Thoracic aorta (tissue), 2 donors: ENCODE measurements around the gene BPIFB2. TPM values are rescaled to one million over a fixed set of nuclear protein-coding genes. Genes with fewer than 3 reads are reported as not detected.

Experiments
- ATAC-seq: fragments of 150-250 bp; one replicate; pipeline ENCODE4 v1.8.0; 2017; ENCODE audit warnings: low read depth; ENCODE audit not compliant: insufficient number of reproducible peaks, low FRiP score
- DNase-seq: peaks from one replicate; pipeline ENCODE4 v3.0.0-alpha.2; 2020; ENCODE audit warnings: low spot score
- H3K27ac ChIP-seq, 2 donors: fragments of 200-600 bp; sonication (generic); 1 replicate in 1 of 2; 2 replicates in 1 of 2; pipeline ENCODE4 v1.5.1; 2016; ENCODE audit warnings: mild to moderate bottlenecking in 2 of 2, moderate library complexity in 2 of 2
- H3K27me3 ChIP-seq: fragments of 200-600 bp; sonication (generic); replicated peaks from 2 replicates; pipeline ENCODE4 v1.6.0; 2016; ENCODE audit warnings: mild to moderate bottlenecking; ENCODE audit not compliant: insufficient read depth
- H3K36me3 ChIP-seq: fragments of 200-600 bp; sonication (generic); one replicate; pipeline ENCODE4 v1.5.1; 2016
- H3K4me1 ChIP-seq, 2 donors: fragments of 200-600 bp; sonication (generic); 1 replicate in 1 of 2; 2 replicates in 1 of 2; pipeline versions ENCODE4 v1.5.1 to v1.6.0; 2016; ENCODE audit warnings: low read depth in 2 of 2, mild to moderate bottlenecking in 1 of 2; ENCODE audit not compliant: control insufficient read depth in 1 of 2
- H3K4me3 ChIP-seq: fragments of 200-600 bp; sonication (generic); 2 replicates; pipeline ENCODE4 v1.5.1; 2016; ENCODE audit warnings: mild to moderate bottlenecking
- H3K9me3 ChIP-seq: fragments of 200-600 bp; sonication (generic); 2 replicates; pipeline ENCODE4 v1.5.1; 2016
- total RNA-seq, 2 donors: library from RNA; depleted of rRNA; stranded (reverse); fragments of >200 nt; gene quantifications; one replicate each; pipeline versions ENCODE4 v1.1.0 to v1.2.3, GENCODE V29; 2016
- TF ChIP-seq, protein P1 (sequence below): fragments of 200-600 bp; sonication (generic); IDR thresholded peaks from one replicate; pipeline ENCODE4 v1.5.1; 2019; ENCODE audit warnings: antibody characterized with exemption

Gene BPIFB2
- total RNA-seq, 2 donors from 2014 or later: not detected

DNA sequence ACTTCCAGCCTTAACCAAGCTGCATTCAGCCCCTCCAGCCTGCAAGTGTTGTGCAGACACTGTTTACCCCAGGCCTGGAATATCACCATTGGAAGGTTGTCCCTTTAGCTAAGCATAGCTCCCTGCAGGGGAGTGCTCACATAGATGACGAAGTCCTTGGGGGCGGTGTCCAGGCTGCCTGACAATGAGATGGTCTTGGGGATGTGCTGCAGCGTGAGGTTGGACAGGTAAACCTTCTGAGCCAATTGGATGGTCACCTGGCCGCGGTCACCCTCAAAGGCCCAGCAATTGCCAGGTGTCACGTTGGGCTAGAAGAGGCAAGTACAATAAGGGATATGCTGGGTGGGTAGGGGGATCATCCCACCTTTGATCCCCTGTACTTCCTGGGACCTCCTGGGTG lies 21.9 kb upstream of the BPIFB2 start:
- Histone ChIP-seq H3K4me1 (no peaks in the 10 kb centered on the region), H3K4me3 (no peak overlapping the region), H3K9me3 (no peaks in the 10 kb centered on the region), H3K27ac (no peak overlapping the region), H3K27me3 (no peaks in the 10 kb centered on the region), H3K36me3 (no peaks in the 10 kb centered on the region)
- TF ChIP-seq, protein P1, sequence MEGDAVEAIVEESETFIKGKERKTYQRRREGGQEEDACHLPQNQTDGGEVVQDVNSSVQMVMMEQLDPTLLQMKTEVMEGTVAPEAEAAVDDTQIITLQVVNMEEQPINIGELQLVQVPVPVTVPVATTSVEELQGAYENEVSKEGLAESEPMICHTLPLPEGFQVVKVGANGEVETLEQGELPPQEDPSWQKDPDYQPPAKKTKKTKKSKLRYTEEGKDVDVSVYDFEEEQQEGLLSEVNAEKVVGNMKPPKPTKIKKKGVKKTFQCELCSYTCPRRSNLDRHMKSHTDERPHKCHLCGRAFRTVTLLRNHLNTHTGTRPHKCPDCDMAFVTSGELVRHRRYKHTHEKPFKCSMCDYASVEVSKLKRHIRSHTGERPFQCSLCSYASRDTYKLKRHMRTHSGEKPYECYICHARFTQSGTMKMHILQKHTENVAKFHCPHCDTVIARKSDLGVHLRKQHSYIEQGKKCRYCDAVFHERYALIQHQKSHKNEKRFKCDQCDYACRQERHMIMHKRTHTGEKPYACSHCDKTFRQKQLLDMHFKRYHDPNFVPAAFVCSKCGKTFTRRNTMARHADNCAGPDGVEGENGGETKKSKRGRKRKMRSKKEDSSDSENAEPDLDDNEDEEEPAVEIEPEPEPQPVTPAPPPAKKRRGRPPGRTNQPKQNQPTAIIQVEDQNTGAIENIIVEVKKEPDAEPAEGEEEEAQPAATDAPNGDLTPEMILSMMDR: no peak
- DNase-seq (no peak), ATAC-seq (no peak)

DNA sequence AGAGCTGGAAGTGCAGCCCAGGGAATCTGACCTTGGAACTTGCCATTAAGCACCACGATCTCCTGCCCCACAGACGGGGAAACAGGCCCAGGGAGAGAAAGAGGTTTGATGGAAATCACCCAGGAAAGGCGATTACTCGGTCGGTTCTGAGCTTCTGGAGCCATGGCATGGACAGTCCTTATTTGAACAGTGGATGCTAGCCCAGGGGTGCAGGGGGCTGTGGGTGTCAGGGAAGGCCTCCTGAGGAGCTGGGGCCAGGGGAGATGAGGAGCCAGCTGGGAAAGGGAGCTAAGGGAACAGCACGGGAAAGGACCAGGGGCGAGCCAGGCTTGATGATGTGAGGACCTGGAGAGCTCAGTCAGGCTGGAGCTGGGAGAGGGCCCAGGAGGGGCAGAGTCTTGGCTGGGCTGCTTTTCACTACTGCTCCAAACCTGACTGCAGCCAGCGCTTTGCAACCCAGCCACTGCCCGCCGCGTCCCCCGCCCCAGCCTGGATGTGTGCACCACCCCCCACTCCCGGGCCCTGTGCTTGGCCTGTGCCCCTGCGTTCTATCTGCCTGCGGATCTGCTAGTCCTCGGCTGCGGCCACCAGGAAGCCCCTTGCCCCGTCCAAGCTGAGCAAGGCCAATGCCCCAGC lies 21.1 kb upstream of the BPIFB2 start:
- H3K4me1 ChIP-seq: no peaks in the 10 kb centered on the region
- H3K4me3 ChIP-seq: no peak overlapping the region
- no peaks in the 10 kb centered on the region for H3K27me3 ChIP-seq
- no peak overlapping the region for H3K27ac ChIP-seq
- TF ChIP-seq, protein P1: no peak
- DNase-seq (no peak), ATAC-seq (no peak)
- no peaks in the 10 kb centered on the region for H3K9me3 ChIP-seq
- no peaks in the 10 kb centered on the region for H3K36me3 ChIP-seq

DNA sequence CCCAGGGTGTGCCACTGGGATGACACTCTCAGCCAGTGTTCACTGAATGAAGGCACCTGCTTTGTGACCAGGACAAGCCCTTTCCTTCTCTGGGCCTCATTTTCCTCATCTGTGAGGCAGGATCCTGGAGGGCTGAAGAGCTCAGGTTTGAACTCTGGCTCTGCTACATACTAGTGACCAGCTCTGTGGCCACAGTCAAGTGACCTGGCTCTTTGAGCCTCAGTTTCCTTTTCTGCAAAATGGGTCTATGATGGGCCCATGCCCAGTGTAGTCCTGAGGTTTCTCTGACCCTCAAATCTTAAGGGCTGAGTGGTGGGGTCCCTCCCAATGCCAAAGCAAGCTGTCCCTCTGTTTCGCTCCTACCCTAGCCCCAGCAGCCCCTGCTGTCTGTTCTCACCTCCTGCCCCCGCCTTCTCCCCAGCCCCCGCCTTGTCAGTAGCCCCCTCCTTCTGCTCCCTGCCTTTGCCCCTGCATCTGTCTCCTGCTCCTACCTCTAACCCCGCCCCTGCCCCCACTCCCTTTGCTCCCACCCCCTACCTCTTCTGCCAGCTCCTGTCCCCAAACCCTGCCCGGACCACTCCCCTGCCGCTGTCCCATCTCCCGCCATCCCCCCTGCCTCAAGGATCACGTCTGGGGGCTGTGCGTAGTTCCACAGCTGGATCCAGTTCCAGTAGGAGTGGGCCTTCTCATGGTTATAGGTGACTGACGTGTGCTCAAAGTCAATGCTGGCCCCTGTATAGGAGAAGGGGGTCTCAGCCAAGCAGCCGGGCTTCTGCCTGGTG lies 20.3 kb upstream of the BPIFB2 start:
- DNase-seq: no peak
- H3K36me3 ChIP-seq: no peaks in the 10 kb centered on the region
- no peaks in the 10 kb centered on the region for H3K9me3 ChIP-seq
- no peaks in the 10 kb centered on the region for H3K27me3 ChIP-seq
- no peak for ATAC-seq
- H3K4me3 ChIP-seq: no peak overlapping the region
- no peaks in the 10 kb centered on the region for H3K4me1 ChIP-seq
- TF ChIP-seq, protein P1: no peak
- no peak overlapping the region for H3K27ac ChIP-seq

DNA sequence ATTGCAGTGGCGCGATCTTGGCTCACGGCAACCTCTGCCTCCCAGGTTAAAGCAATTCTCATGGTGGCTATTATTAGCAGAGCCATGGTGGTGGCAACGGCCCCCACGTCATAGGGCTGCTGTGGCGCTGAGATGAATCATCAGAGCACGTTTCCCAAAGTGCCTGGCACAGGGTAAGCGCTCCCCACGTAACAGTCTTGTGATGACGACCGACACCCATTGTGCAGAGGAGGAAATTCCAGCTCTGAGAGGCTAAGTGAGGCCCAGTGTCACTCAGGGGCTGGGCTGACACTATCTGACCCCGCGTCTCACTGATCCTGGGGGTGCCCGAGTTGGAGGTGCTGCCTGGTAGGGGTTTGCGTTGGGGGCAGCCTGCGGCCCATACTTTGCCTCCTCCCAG lies 19.5 kb upstream of the BPIFB2 start:
- Histone ChIP-seq H3K4me1 (no peaks in the 10 kb centered on the region), H3K9me3 (no peaks in the 10 kb centered on the region), H3K36me3 (no peaks in the 10 kb centered on the region), H3K27me3 (no peaks in the 10 kb centered on the region), H3K4me3 (no peak overlapping the region), H3K27ac (no peak overlapping the region)
- DNase-seq (no peak), ATAC-seq (no peak)
- TF ChIP-seq, protein P1: no peak

DNA sequence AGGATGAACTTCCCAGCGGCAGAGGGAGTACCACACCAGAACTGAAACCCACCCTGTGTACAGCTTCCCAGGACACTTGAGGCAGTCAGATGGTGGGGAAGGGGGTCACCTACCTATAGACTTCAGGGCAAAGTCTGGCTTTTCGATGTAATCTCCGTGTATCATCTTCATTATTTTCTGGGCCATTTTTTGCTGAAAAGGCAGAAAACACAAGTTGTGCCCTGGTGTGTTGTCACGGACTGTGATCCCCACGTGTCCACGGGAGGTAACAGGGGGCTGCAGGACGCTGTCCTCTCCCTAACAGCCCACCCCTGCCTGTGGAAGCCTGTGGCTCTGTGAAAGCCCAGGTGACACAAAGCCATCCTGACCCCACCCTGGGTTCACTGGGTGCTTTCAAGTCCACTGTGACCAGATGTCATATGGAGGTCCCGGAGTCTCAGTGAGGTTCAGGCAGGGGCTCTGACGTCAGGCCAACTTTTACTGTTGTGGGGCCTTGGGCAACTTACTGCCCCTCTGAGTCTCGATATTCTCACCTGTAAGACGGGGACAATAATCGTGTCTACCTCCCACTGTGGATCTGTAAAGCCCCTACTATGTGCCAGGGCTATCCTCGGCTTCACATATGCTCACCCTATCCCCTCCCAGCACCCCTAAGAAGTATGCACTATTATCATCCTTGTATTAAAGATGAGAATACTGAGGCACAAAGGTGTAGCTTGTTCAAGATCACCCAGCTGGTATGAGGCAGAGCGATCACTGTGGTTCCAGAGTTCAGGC lies 17.8 kb upstream of the BPIFB2 start:
- ATAC-seq: no peak
- TF ChIP-seq, protein P1: no peak
- no peak overlapping the region for H3K27ac ChIP-seq
- no peaks in the 10 kb centered on the region for H3K9me3 ChIP-seq
- no peaks in the 10 kb centered on the region for H3K4me1 ChIP-seq
- H3K36me3 ChIP-seq: no peaks in the 10 kb centered on the region
- no peak for DNase-seq
- no peaks in the 10 kb centered on the region for H3K27me3 ChIP-seq
- no peak overlapping the region for H3K4me3 ChIP-seq
